Esophagus muscularis mucosa (tissue), 4 donors: Measurements from ENCODE around the gene GFOD1. TPM values are rescaled to one million over a fixed set of nuclear protein-coding genes. Genes with fewer than 3 reads are reported as not detected.

Experiments
- DNase-seq: peaks from one replicate; pipeline ENCODE4 v3.0.0-alpha.2; 2017; ENCODE audit errors: extremely low spot score
- H3K27ac ChIP-seq, 4 donors: fragments of 200-600 bp; sonication (generic); replicated peaks in 1 of 4; 1 replicate in 3 of 4; 2 replicates in 1 of 4; pipeline ENCODE4 v1.5.1; 2016 to 2019; ENCODE audit warnings: mild to moderate bottlenecking in 1 of 4
- H3K27me3 ChIP-seq, 4 donors: fragments of 200-600 bp; sonication (generic); one replicate each; pipeline versions ENCODE4 v1.5.1 to v1.6.0; 2016 to 2019
- H3K36me3 ChIP-seq, 4 donors: fragments of 200-600 bp; sonication (generic); one replicate each; pipeline ENCODE4 v1.5.1; 2016 to 2019
- H3K4me1 ChIP-seq, 4 donors: fragments of 200-600 bp; sonication (generic); one replicate each; pipeline ENCODE4 v1.5.1; 2016 to 2019
- H3K4me3 ChIP-seq, 4 donors: fragments of 200-600 bp; sonication (generic); 1 replicate in 2 of 4; 2 replicates in 2 of 4; pipeline ENCODE4 v1.5.1; 2016 to 2019; ENCODE audit warnings: mild to moderate bottlenecking in 4 of 4, moderate library complexity in 1 of 4
- H3K9me3 ChIP-seq, 4 donors: fragments of 200-600 bp; sonication (generic); 1 replicate in 3 of 4; 2 replicates in 1 of 4; pipeline ENCODE4 v1.5.1; 2016 to 2019
- EP300 ChIP-seq: sonication (generic); formaldehyde crosslinking; IDR thresholded peaks from one replicate; pipeline ENCODE4 v1.6.1; 2017; ENCODE audit warnings: antibody characterized with exemption
- POLR2A ChIP-seq: fragments of 450-650 bp; IDR thresholded peaks from one replicate; pipeline ENCODE4 v1.6.1; 2017; ENCODE audit warnings: antibody characterized with exemption, moderate library complexity, mild to moderate bottlenecking, low read depth
- POLR2AphosphoS5 ChIP-seq, 2 donors: sonication (generic); formaldehyde crosslinking; IDR thresholded peaks; one replicate each; pipeline ENCODE4 v1.6.1; 2017; ENCODE audit warnings: antibody characterized with exemption in 2 of 2
- WGBS: methylation state at CpG from one replicate; pipeline ENCODE4 v1.1.5; 2018; 5-methylcytosine and 5-hydroxymethylcytosine counted together
- intact Hi-C: fragments of 100-400 bp; cut with DNase I; formaldehyde crosslinking; loops from one replicate; pipeline ENCODE4 v1.15.1; 2023
- total RNA-seq, 4 donors: library from RNA; depleted of rRNA; stranded (reverse); fragments of >200 nt; gene quantifications; one replicate each; pipeline versions ENCODE4 v1.1.0 to v1.2.1, GENCODE V29; 2016
- TF ChIP-seq, protein P1 (sequence below), 3 experiments: fragments of 200-600 bp in 2 of 3; fragments of 450-650 bp in 1 of 3; sonication (generic) in 2 of 3; IDR thresholded peaks; one replicate each; pipeline ENCODE4 v1.5.1; 2017 to 2019; ENCODE audit warnings: antibody characterized with exemption in 3 of 3, mild to moderate bottlenecking in 2 of 3, moderate library complexity in 1 of 3

The GFOD1 gene
- total RNA-seq, 4 donors from 2014 or later = 21.7 to 34.5 (median 25.8) TPM

DNA sequence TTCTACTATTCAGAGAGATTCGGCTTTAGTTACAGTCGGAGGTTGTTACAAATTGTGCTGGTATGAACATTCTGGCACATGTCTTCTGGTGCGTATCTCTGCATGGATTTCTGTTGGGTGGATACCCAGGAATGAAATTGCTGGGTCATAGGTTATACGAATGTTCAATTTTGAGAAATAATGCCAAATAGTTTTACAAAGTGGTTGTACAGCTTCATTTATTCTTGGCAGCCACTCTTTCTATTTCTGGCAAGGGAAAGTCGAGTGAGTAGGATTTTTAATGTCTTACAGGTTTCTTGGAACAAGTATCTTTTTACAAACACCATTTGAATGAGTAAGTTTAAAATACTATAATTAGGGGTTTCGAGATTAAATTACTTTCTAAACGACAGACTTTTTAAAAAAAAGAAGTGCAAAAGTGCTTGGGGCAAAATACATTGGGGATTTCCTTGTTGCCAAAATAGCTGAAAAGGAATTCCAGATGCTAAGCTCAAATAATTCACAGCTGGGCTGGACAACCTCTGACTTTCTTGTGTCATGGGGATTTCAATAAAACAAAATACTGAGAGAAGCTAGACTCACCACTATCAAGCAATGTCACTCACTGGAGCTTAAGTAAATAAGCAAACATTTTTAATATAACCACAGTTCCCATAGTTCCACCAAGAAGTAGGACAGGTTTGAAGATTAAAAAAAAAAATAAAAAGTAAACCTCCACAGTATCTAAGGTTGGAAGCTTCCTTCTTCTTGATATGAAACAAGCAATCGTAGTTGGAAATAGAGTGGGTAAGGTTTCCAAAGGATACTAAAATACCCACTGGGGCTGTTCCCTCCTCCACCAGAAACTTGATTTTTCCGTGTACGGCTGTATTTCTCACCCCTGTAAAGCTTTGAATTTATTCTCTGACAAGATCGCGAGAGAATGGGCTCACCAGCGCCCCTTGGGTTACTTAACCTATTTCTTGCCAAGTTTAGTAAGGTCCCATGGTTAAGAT is 21.6 kb upstream of the GFOD1 start:
- Histone ChIP-seq H3K36me3 (no peaks in the 10 kb centered on the region), H3K4me3 (no peak overlapping the region), H3K27ac (peak overlapping the region in 3 of 4 donors; percentile 14 to 34 (median 24)), H3K9me3 (no peaks in the 10 kb centered on the region), H3K27me3 (no peaks in the 10 kb centered on the region), H3K4me1 (peaks cover 15 to 28% (median 20%) of the 10 kb centered on the region in 4 donors)
- intact Hi-C loops = no loop called here
- 35% methylated on average over 13 of the region's 13 CpGs for WGBS
- TF ChIP-seq, protein P1, sequence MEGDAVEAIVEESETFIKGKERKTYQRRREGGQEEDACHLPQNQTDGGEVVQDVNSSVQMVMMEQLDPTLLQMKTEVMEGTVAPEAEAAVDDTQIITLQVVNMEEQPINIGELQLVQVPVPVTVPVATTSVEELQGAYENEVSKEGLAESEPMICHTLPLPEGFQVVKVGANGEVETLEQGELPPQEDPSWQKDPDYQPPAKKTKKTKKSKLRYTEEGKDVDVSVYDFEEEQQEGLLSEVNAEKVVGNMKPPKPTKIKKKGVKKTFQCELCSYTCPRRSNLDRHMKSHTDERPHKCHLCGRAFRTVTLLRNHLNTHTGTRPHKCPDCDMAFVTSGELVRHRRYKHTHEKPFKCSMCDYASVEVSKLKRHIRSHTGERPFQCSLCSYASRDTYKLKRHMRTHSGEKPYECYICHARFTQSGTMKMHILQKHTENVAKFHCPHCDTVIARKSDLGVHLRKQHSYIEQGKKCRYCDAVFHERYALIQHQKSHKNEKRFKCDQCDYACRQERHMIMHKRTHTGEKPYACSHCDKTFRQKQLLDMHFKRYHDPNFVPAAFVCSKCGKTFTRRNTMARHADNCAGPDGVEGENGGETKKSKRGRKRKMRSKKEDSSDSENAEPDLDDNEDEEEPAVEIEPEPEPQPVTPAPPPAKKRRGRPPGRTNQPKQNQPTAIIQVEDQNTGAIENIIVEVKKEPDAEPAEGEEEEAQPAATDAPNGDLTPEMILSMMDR (IDR thresholded peaks at IDR 0.05) = no peak
- TF ChIP-seq POLR2A (no peak), EP300 (no peak), POLR2AphosphoS5 (IDR thresholded peaks at IDR 0.05) (no peak)
- DNase-seq = no peak

DNA sequence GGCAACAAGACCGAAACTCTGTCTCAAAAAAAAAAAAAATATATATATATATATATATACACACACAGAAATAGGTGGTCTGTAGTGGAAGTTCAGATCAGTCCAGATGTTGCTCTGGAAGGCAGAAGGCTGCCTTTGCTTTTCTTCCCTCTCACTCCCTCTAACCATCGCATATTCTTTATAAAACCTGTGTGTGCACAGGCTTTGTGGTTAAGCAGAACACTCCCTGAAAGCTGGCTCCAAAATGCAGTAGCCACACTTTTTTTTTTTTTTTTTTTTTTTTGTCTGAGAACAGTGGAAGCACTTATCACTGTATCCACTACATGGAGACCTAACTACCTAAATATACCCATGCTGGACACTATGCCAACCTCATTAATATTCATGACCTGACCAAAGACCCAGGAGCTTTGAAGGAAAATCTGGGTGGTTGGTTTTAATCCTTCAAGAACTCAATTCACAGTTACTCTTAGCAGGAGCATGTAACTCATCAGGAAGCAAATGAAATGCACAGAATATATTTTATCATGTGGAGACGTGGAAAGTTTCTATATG is 20.0 kb upstream of the GFOD1 start:
- DNase-seq = no peak
- WGBS = 67% methylated on average over 3 of the region's 3 CpGs
- Histone ChIP-seq H3K9me3 (no peaks in the 10 kb centered on the region), H3K4me1 (peaks cover 15 to 28% (median 20%) of the 10 kb centered on the region in 4 donors), H3K4me3 (no peak overlapping the region), H3K27me3 (no peaks in the 10 kb centered on the region), H3K27ac (no peak overlapping the region), H3K36me3 (no peaks in the 10 kb centered on the region)
- intact Hi-C loops = no loop called here
- TF ChIP-seq POLR2AphosphoS5 (IDR thresholded peaks at IDR 0.05) (no peak), POLR2A (no peak), EP300 (no peak)
- TF ChIP-seq, protein P1 (IDR thresholded peaks at IDR 0.05) = no peak

DNA sequence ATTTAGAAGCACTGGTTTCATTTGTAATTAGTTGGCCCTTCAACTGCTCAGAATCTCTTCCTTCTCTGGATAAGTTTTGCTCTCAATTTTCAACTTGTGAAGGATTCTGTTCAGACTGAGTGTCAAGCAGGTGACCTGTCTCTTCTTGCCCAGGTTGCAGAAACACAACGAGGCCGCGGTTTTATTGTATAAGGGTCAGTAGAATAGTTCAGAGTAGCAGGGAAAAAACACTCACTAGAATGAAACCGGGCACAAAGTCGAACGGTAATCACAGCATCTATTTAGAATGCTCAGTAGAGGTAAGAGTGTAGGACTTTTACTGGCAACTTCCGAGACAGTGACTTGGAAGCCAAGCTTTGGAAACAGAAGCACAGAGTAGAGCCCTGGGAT is 17.9 kb upstream of the GFOD1 start:
- Histone ChIP-seq H3K27ac (no peak overlapping the region), H3K4me3 (no peak overlapping the region), H3K27me3 (no peaks in the 10 kb centered on the region), H3K4me1 (peaks cover 12 to 16% (median 13%) of the 10 kb centered on the region in 4 donors), H3K9me3 (no peaks in the 10 kb centered on the region), H3K36me3 (no peaks in the 10 kb centered on the region)
- no peak for TF ChIP-seq EP300
- TF ChIP-seq, protein P1 (IDR thresholded peaks at IDR 0.05) = no peak
- TF ChIP-seq POLR2A = no peak
- TF ChIP-seq POLR2AphosphoS5 (IDR thresholded peaks at IDR 0.05) = no peak
- DNase-seq = no peak
- WGBS = 91% methylated on average over 7 of the region's 7 CpGs
- intact Hi-C loops = no loop called here

DNA sequence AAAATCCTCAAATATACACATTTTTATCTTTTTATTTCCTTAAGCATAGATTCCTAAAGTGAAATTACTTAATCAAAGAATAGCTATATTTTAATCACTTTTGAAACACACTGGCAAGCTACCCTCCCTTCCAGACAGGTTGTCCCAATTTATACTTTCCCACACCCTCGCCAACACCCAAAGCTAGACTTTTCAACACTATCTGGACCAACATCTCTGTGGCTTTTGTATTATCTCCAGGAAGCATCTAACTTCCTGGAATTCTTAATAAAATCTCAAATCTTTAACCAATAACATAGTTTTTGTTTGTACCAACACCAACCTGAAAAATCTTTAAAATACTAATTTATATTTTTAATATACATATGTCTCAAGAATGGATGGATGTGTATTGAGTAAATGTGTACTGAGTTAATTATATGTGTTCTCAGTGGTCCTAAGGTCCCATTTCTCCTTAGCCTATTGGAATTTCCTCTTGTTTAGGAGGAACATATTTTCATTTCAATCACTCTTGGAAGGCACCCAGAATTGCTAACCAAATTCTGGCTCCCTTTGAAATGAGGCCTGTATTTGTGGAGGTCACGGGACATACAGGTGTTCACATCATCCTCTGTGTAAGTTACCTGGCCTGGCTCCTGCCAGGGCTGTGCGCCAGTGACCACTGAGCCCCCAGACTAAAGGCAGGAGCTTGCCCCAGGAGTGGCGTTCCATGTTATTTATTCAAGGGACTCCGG is 17.4 kb upstream of the GFOD1 start:
- H3K27ac ChIP-seq = no peak overlapping the region
- 75% methylated on average over 5 of the region's 5 CpGs for WGBS
- DNase-seq = no peak
- intact Hi-C loops = no loop called here
- no peaks in the 10 kb centered on the region for H3K9me3 ChIP-seq
- H3K27me3 ChIP-seq = no peaks in the 10 kb centered on the region
- no peaks in the 10 kb centered on the region for H3K36me3 ChIP-seq
- no peak overlapping the region for H3K4me3 ChIP-seq
- H3K4me1 ChIP-seq = peaks cover 12 to 15% (median 13%) of the 10 kb centered on the region in 4 donors
- no peak for TF ChIP-seq EP300
- TF ChIP-seq, protein P1 (IDR thresholded peaks at IDR 0.05) = no peak
- TF ChIP-seq POLR2AphosphoS5 (IDR thresholded peaks at IDR 0.05) = no peak
- TF ChIP-seq POLR2A = no peak
